Omental fat pad (tissue), 4 donors: ENCODE data around the gene STX4. TPM values are rescaled to one million over a fixed set of nuclear protein-coding genes. Genes with fewer than 3 reads are reported as not detected.

Experiments used
- ATAC-seq: fragments of 150-250 bp; one replicate; pipeline ENCODE4 v1.9.1; 2016; ENCODE audit warnings: mild to moderate bottlenecking, moderate library complexity; ENCODE audit not compliant: low FRiP score
- DNase-seq: peaks from one replicate; pipeline ENCODE4 v3.0.0-alpha.2; 2019; ENCODE audit warnings: low spot score
- CTCF ChIP-seq, 3 donors: fragments of 450-650 bp; IDR thresholded peaks; one replicate each; pipeline ENCODE4 v1.5.1; 2016 to 2017; ENCODE audit warnings: antibody characterized with exemption in 3 of 3, mild to moderate bottlenecking in 3 of 3, moderate library complexity in 2 of 3
- total RNA-seq, 4 donors: library from RNA; depleted of rRNA; stranded (reverse); fragments of >200 nt; gene quantifications; one replicate each; pipeline ENCODE4 v1.1.0, GENCODE V29; 2016

Gene STX4
- total RNA-seq, 4 donors from 2014 or later: 40.9 to 93.7 (median 66.8) TPM

DNA sequence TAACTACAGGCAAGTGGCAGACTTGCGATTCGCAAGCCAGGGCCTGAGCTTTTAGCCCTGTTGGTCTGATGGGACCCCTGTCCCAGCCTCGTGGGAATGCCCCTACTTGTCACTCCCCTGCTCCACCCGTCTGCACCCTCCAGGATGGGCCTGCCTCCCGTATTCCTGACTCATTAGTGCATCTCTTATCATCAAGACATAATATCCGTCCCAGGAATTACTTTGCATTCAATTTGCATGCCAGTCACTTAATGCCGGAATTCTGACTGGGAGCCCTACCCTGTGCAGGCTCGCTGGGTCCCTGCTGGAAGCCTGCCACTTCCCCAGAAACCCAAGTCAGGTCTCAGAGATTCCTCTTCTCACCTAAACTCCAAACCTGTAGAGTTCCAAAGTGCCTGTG is 52.1 kb downstream of the STX4 start:
- no peak for TF ChIP-seq CTCF (IDR thresholded peaks at IDR 0.05)
- ATAC-seq: no peak

DNA sequence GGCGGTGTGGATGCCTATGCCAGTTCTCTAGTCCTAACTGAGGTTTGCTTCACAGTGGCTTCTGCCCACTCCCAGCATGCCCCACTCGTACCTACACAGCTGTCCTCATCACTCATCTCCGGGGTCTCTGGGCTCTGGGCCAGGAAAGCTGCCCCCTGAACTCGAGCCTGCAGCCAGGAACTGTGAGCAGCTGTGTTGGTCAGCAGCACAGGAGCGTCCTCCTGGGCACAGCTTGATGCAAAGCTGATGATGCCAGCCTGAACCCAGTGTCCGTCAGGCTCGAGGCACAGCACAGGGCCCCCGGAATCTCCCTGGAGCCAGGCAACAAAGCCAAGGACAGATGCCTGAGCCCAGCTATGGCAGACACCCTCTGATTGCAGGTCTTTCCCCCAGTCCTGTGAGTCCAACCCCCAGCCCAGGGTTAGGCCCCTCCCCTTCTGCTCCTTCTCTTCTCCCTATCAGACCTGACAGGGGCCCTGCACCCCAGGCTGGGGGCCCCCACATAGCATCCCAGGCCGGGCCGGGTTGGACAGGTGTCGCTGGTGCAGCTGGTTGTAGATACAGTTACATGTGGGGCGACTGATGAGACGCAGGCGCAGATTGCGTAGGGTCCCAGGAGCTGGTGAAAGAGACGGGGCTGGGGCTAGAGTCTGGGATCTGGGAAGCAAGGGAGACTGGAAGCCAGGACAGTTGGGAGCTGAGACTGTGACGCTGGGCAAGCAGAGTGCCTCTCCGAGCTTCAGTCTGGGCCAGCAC is 52.7 kb downstream of the STX4 start:
- no peak for ATAC-seq
- DNase-seq: no peak
- no peak for TF ChIP-seq CTCF (IDR thresholded peaks at IDR 0.05)

More for the DNA sequence above, 52.1 kb downstream of the STX4 start:
- no peak for DNase-seq

GRCh38 chr16:31086629-31086906 is 53.2 kb downstream of the STX4 start:
- TF ChIP-seq CTCF (IDR thresholded peaks at IDR 0.05): no peak
- DNase-seq (no peak), ATAC-seq (no peak)

- ATAC-seq (no peak), DNase-seq (no peak)
- TF ChIP-seq CTCF (IDR thresholded peaks at IDR 0.05): no peak
Observed at GRCh38 chr16:31087481-31087880, 54.1 kb downstream of the STX4 start.

- no peak for TF ChIP-seq CTCF (IDR thresholded peaks at IDR 0.05)
- ATAC-seq (no peak), DNase-seq (no peak)
Observed at GRCh38 chr16:31087971-31088370, 54.6 kb downstream of the STX4 start.

DNA sequence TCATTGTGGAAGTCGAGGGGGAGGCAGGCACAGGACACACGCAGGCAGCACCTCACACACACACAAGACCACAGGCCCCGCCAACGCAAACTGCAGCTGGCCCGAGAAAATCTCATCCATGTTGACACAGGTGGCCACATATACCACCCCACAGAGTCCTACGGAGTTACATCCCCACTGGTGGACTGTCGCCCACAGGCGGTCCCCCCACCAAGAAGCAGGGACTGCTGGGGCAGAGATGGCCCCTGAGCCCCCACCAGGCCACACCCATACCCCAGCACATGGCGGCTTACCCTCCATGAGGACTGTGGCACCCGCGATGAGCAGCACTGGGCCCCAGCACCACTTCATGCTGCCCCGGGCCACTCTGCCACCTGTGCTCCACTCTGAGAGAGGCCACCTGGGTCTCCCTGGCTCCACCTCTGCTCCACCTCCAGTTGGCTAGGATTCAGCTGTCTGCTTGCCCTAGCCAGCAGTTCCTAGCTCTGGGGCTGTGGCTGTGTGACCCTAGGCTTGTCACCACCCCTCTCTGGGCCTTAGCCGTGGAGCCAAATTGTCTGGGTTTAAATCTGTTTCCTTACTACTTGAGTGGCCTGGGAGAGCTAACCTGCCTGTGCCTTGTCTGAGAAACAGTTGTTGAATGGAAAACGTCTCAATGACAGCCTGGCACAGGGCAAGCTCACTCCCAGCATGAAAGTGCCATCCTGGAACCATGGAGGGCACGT is 55.3 kb downstream of the STX4 start, which contains the start of gene PRSS53:
TSS of gene PRSS53 (minus strand) at position 485 of the 725 bp plus-strand sequence. CDS start at position 351, 134 bp downstream.
- DNase-seq (no peak), ATAC-seq (no peak)
- no peak for TF ChIP-seq CTCF (IDR thresholded peaks at IDR 0.05)

DNA sequence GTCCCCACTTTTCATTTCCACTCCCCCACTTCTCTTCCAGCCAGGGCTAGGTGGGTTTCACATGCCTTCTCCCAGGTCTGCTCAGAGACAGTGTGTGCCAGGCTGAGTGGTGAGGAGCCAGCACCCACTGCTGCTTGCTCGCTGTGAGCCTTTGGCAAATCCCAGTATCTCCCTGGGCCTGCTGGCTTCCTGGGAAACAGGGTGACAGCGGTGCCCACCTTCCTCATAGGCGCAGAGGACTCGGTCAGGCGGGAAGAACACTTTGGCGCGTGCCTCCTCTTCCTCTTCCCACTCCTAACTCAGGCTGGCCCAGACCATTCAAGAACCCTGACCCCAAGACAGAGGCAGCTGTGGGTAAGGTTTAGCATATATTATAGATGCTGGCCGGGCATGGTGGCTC is 55.8 kb downstream of the STX4 start:
- no peak for TF ChIP-seq CTCF (IDR thresholded peaks at IDR 0.05)
- ATAC-seq: no peak

More for the DNA sequence above, 55.8 kb downstream of the STX4 start:
- DNase-seq: no peak
